Measurements from ENCODE around the gene TGFBR3. TPM values are rescaled to one million over a fixed set of nuclear protein-coding genes. Genes with fewer than 3 reads are reported as not detected.

TGFBR3 gene
- total and polyA plus RNA-seq, 9 of the 15 experiments (the other 6 are each of a cell fraction or from before 2014, with no cell fraction given): 3.6 to 32.4 (median 15.6) TPM

DNA sequence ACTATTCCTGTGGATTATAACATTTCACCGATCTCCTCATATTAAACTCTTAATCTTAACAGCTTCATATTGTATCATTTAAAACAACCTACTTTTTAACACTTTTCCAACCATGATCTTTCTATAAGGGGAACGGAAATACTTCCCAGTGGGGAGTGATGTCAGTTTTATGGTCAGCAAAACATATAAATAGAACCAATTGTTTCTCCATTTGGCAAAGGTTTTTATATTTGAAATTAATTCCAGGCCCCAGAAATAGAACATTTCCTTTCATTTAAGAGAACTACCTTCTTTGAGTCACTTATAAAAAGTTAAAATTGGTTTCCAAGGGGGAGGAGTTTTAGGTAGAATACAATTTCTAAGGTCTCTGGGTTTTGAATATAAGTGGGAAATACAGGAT lies 189.6 kb downstream of the TGFBR3 start:
- Histone ChIP-seq H3K9me1 (ENCODE audit: control insufficient read depth, insufficient read depth, low read length) (no peaks in the 10 kb centered on the region), H3K79me2 (ENCODE audit: control insufficient read depth, insufficient read depth, low read length) (no peaks in the 10 kb centered on the region), H3K4me2 (ENCODE audit: insufficient read depth, low read length) (no peak overlapping the region), H3K27ac (ENCODE audit: extremely low read depth, low read depth, low read length) (no peak overlapping the region), H3K27me3 (ENCODE audit: control insufficient read depth in 2 of 2, insufficient read depth in 2 of 2, low read length in 2 of 2) (no peaks in the 10 kb centered on the region), H4K20me1 (replicated peaks; ENCODE audit: control insufficient read depth, insufficient read depth, low read length) (no peaks in the 10 kb centered on the region), H3K4me1 (replicated peaks in 1 of 2; ENCODE audit: control insufficient read depth in 2 of 2, insufficient read depth in 2 of 2, low read length in 2 of 2) (peaks cover 5 to 8% of the 10 kb centered on the region in 2 experiments; a peak in 4 of 5 replicates), H3K36me3 (ENCODE audit: control insufficient read depth, insufficient read depth, low read length) (peaks cover 27% of the 10 kb centered on the region; the same call in 2 of the 3 replicates), H3K9ac (ENCODE audit: insufficient read depth in 1 of 2, low read depth in 2 of 2, low read length in 2 of 2) (no peak overlapping the region), H3K4me3 (no peak overlapping the region), H3K9me3 (replicated peaks; ENCODE audit: control insufficient read depth, insufficient read depth, low read depth, low read length) (no peaks in the 10 kb centered on the region), H2AFZ (ENCODE audit: low read depth, low read length) (no peak overlapping the region)
- BruUV-seq (replicated peaks): no TSS peak
- FAIRE-seq (no peak), DNase-seq (ENCODE audit: extremely low read depth in 1 of 4, low spot score in 3 of 4) (no peak), ATAC-seq (no peak)
- WGBS (ENCODE audit: insufficient coverage, low coverage, missing lambda C conversion rate): 92% methylated on average over 2 of the region's 2 CpGs
- no peak for TF ChIP-seq SMARCC2 (IDR thresholded peaks at IDR 0.05; ENCODE audit: low read depth)
- TF ChIP-seq, protein P1, sequence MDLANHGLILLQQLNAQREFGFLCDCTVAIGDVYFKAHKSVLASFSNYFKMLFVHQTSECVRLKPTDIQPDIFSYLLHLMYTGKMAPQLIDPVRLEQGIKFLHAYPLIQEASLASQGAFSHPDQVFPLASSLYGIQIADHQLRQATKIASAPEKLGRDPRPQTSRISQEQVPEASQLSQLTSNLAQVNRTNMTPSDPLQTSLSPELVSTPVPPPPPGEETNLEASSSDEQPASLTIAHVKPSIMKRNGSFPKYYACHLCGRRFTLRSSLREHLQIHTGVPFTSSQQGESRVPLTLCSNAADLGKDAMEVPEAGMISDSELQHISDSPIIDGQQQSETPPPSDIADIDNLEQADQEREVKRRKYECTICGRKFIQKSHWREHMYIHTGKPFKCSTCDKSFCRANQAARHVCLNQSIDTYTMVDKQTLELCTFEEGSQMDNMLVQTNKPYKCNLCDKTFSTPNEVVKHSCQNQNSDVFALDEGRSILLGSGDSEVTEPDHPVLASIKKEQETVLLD (IDR thresholded peaks at IDR 0.05): no peak
- no peak for TF ChIP-seq ETS2 (tag; IDR thresholded peaks at IDR 0.05; ENCODE audit: borderline replicate concordance, poor library complexity, severe bottlenecking)
- TF ChIP-seq, protein P2, sequence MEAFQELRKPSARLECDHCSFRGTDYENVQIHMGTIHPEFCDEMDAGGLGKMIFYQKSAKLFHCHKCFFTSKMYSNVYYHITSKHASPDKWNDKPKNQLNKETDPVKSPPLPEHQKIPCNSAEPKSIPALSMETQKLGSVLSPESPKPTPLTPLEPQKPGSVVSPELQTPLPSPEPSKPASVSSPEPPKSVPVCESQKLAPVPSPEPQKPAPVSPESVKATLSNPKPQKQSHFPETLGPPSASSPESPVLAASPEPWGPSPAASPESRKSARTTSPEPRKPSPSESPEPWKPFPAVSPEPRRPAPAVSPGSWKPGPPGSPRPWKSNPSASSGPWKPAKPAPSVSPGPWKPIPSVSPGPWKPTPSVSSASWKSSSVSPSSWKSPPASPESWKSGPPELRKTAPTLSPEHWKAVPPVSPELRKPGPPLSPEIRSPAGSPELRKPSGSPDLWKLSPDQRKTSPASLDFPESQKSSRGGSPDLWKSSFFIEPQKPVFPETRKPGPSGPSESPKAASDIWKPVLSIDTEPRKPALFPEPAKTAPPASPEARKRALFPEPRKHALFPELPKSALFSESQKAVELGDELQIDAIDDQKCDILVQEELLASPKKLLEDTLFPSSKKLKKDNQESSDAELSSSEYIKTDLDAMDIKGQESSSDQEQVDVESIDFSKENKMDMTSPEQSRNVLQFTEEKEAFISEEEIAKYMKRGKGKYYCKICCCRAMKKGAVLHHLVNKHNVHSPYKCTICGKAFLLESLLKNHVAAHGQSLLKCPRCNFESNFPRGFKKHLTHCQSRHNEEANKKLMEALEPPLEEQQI (IDR thresholded peaks at IDR 0.05): no peak
- TF ChIP-seq NEUROD1 (IDR thresholded peaks at IDR 0.05; ENCODE audit: borderline replicate concordance, low read depth, low read length, partially characterized antibody): no peak
- no peak for TF ChIP-seq ZNF408 (CRISPR knock-in tag; IDR thresholded peaks at IDR 0.05; ENCODE audit: low read depth)
- no peak for TF ChIP-seq KDM4B (IDR thresholded peaks at IDR 0.05; ENCODE audit: borderline replicate concordance in 2 of 2, low read depth in 1 of 2)
- no peak for TF ChIP-seq PYGO2 (tag; IDR thresholded peaks at IDR 0.05)
- TF ChIP-seq HDGF (IDR thresholded peaks at IDR 0.05): no peak
- TF ChIP-seq IFI16 (CRISPR knock-in tag; IDR thresholded peaks at IDR 0.05): no peak
- TF ChIP-seq SNRNP70 (optimal IDR thresholded peaks at IDR 0.05; ENCODE audit: low read depth, low read length): no peak
- TF ChIP-seq RCOR1 (IDR thresholded peaks at IDR 0.05; ENCODE audit: borderline replicate concordance in 1 of 2, low read depth in 2 of 2, low read length in 2 of 2): no peak
- TF ChIP-seq KLF6 (CRISPR knock-in tag; IDR thresholded peaks at IDR 0.05; ENCODE audit: borderline replicate concordance): no peak
- no peak for TF ChIP-seq NCOA6 (IDR thresholded peaks at IDR 0.05)
- in situ Hi-C loops (cut with MboI) (no loop called here), intact Hi-C loops (cut with micrococcal nuclease) (no loop called here)
- ChIA-PET CTCF (ENCODE audit: low intra/inter-chr PET ratio) (no interaction called here), POLR2A (interaction anchor here (0.6 to 1.3 kb wide), 2 partner anchors 12 to 103 kb away, joined by 5 read pairs; no protein-coding TSS in a partner anchor)
